Measurements from ENCODE around the gene KIR2DL1.
"Not testable (repeated sequence)": the region's sequence is repeated elsewhere in the genome, so short reads cannot be mapped to it uniquely, and the experiment has no call there.

The KIR2DL1 gene

GRCh38 chr19:54747614-54748322, 21.8 kb upstream of the KIR2DL1 start:
- DNase-seq (ENCODE audit: low read depth in 1 of 2, low spot score in 1 of 2), result peak; percentile 70 to 97
- H3K4me3 ChIP-seq (replicated peaks; ENCODE audit: insufficient read depth, low read length); H3K27me3 ChIP-seq (ENCODE audit: insufficient read depth, poor library complexity, severe bottlenecking): not testable (repeated sequence)
- TF ChIP-seq POLR2AphosphoS5 (IDR thresholded peaks at IDR 0.05; ENCODE audit: low read depth), result peak; percentile 68
- H3K27ac ChIP-seq (replicated peaks), result peak overlapping the region; percentile 94

DNA sequence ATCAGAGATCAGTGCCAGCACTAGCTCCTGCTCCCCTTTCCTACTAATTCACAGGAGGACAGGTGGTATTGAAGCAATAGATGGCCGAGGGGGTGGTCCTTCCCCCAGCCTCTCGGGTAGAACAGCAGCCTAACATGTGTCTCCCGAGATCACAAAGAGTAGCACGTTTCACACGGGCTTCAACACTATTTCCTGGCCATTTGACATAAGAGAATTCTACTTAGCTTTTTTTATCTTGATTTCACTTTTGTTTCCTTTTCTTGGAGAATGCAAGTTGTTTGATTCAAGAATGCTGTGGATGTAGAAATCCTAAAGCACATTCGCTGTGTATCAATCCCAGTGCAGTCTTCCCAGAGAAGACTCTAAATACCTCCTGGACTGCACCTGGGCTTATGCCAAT, 19.3 kb upstream of the KIR2DL1 start:
- DNase-seq (ENCODE audit: low read depth in 1 of 2, low spot score in 1 of 2); H3K27ac ChIP-seq (replicated peaks); H3K4me3 ChIP-seq (replicated peaks; ENCODE audit: insufficient read depth, low read length); H3K27me3 ChIP-seq (ENCODE audit: insufficient read depth, poor library complexity, severe bottlenecking): not testable (repeated sequence)

GRCh38 chr19:54756204-54757110, 13.1 kb upstream of the KIR2DL1 start:
- not testable (repeated sequence) for H3K27me3 ChIP-seq (ENCODE audit: insufficient read depth, poor library complexity, severe bottlenecking); DNase-seq (ENCODE audit: low read depth in 1 of 2, low spot score in 1 of 2); H3K27ac ChIP-seq (replicated peaks); H3K4me3 ChIP-seq (replicated peaks; ENCODE audit: insufficient read depth, low read length)

- H3K4me3 ChIP-seq (replicated peaks; ENCODE audit: insufficient read depth, low read length); DNase-seq (ENCODE audit: low read depth in 1 of 2, low spot score in 1 of 2); H3K27me3 ChIP-seq (ENCODE audit: insufficient read depth, poor library complexity, severe bottlenecking); H3K27ac ChIP-seq (replicated peaks): not testable (repeated sequence)
Observed at GRCh38 chr19:54758577-54758976, 11.0 kb upstream of the KIR2DL1 start.

DNA sequence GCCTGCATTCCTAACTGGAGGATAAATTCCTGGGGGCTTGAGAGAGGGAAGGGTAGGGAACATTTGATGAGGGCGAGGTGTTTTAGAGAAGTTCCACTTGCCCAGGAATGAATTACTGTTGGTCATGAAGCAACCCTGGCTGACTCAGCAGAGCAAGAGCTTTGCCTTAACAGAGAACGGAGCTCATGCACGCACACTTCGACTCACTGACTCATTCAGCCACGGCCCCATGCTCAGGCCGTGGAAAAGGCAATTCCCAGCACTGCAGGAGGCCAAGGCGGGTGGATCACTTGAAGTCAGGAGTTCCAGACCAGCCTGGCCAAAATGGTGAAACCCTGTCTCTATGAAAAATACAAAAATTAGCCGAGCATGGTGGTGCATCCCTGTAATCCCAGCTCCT, 5.4 kb upstream of the KIR2DL1 start:
- H3K27ac ChIP-seq (replicated peaks), result peak overlapping the region; percentile 65
- not testable (repeated sequence) for H3K4me3 ChIP-seq (replicated peaks; ENCODE audit: insufficient read depth, low read length); H3K27me3 ChIP-seq (ENCODE audit: insufficient read depth, poor library complexity, severe bottlenecking)
- peak; percentile 53 to 84 for DNase-seq (ENCODE audit: low read depth in 1 of 2, low spot score in 1 of 2)

DNA sequence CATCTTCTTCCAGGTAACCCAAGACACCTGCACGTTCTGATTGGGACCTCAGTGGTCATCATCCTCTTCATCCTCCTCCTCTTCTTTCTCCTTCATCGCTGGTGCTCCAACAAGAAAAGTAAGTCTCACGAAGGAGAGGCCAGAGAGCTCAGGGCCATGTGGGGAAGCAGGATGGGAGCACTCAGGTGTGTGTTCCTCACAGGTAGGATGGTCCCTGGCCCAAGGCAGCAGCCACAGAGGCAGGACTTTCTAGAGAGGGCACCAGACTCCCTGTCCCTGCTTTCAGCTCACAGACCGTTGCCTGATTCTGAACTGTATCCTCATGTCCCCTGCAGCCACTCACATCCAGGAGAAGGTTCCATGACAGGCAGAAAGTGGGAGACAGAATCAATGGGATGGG, 3.1 kb upstream of the KIR2DL1 start:
- not testable (repeated sequence) for H3K27ac ChIP-seq (replicated peaks); H3K4me3 ChIP-seq (replicated peaks; ENCODE audit: insufficient read depth, low read length); DNase-seq (ENCODE audit: low read depth in 1 of 2, low spot score in 1 of 2); H3K27me3 ChIP-seq (ENCODE audit: insufficient read depth, poor library complexity, severe bottlenecking)

GRCh38 chr19:54770511-54770910, 918 bp downstream of the KIR2DL1 start:
- H3K4me3 ChIP-seq (replicated peaks; ENCODE audit: insufficient read depth, low read length); H3K27ac ChIP-seq (replicated peaks); H3K27me3 ChIP-seq (ENCODE audit: insufficient read depth, poor library complexity, severe bottlenecking); DNase-seq (ENCODE audit: low read depth in 1 of 2, low spot score in 1 of 2): not testable (repeated sequence)

- not testable (repeated sequence) for H3K4me3 ChIP-seq (replicated peaks; ENCODE audit: insufficient read depth, low read length)
Observed at GRCh38 chr19:54771018-54771960, 1.7 kb downstream of the KIR2DL1 start.

DNA sequence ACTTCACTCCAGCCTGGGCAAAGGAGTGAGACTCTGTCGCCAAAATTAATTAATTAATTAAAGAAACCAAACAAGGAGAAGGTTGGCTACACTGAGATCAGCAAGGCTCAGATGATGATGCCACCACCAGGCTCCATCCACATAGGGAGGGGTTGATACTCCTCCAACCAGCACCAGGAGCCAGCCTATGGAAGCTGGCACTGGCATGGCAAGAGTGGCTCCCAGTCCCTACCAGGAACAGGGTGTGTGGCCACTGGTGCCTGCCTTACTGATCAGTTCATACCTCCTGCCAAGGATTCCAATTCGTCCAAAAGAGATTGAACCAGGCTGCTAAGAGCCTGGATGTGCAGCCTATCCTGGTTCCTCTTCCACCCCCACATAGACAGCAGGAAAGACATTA, 3.1 kb downstream of the KIR2DL1 start:
- H3K27me3 ChIP-seq (ENCODE audit: insufficient read depth, poor library complexity, severe bottlenecking); H3K27ac ChIP-seq (replicated peaks); DNase-seq (ENCODE audit: low read depth in 1 of 2, low spot score in 1 of 2); H3K4me3 ChIP-seq (replicated peaks; ENCODE audit: insufficient read depth, low read length): not testable (repeated sequence)

More at GRCh38 chr19:54771018-54771960, 1.7 kb downstream of the KIR2DL1 start:
- not testable (repeated sequence) for DNase-seq (ENCODE audit: low read depth in 1 of 2, low spot score in 1 of 2); H3K27me3 ChIP-seq (ENCODE audit: insufficient read depth, poor library complexity, severe bottlenecking); H3K27ac ChIP-seq (replicated peaks)

- H3K4me3 ChIP-seq (replicated peaks; ENCODE audit: insufficient read depth, low read length); H3K27ac ChIP-seq (replicated peaks); DNase-seq (ENCODE audit: low read depth in 1 of 2, low spot score in 1 of 2); H3K27me3 ChIP-seq (ENCODE audit: insufficient read depth, poor library complexity, severe bottlenecking): not testable (repeated sequence)
Observed at GRCh38 chr19:54775095-54775815, 5.7 kb downstream of the KIR2DL1 start.

GRCh38 chr19:54775830-54776229, 6.2 kb downstream of the KIR2DL1 start:
- not testable (repeated sequence) for H3K27ac ChIP-seq (replicated peaks); H3K27me3 ChIP-seq (ENCODE audit: insufficient read depth, poor library complexity, severe bottlenecking); DNase-seq (ENCODE audit: low read depth in 1 of 2, low spot score in 1 of 2); H3K4me3 ChIP-seq (replicated peaks; ENCODE audit: insufficient read depth, low read length)

DNA sequence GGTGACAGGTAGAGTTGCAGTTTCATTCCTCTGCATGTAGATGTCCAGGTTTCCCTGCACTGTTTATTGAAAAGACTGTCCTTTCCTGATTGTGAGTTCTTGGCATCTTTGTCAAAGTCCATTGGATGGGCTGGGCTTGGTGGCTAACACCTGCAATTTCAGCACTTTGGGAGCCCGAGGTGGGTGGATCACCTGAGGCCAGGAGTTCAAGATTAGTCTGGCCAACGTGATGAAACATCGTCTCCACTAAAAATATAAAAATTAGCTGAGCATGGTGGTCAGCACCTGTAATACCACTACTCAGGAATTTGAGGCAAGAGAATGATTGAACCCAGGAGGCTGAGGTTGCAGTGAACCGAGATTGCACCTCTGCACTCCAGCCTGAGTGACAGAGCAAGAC, 8.3 kb downstream of the KIR2DL1 start:
- H3K27me3 ChIP-seq (ENCODE audit: insufficient read depth, poor library complexity, severe bottlenecking); H3K27ac ChIP-seq (replicated peaks); H3K4me3 ChIP-seq (replicated peaks; ENCODE audit: insufficient read depth, low read length); DNase-seq (ENCODE audit: low read depth in 1 of 2, low spot score in 1 of 2): not testable (repeated sequence)

DNA sequence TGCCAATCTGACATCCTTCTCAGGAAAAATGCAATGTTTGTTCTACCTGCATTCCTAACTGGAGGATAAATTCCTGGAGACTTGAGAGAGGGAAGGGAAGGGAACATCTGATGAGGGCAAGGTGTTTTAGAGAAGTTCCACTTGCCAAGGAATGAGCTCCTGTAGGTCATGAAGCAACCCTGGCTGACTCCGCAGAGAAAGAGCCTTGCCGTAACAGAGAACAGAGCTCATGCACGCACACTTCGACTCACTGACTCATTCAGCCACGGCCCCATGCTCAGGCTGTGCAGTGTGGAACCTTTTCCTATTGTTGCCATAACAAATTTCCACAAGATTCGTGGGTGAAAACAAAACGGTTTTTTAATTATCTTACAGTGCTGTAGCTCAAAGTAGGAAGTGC, 9.3 kb downstream of the KIR2DL1 start:
- DNase-seq (ENCODE audit: low read depth in 1 of 2, low spot score in 1 of 2), result peak; percentile 41 to 64
- not testable (repeated sequence) for H3K27ac ChIP-seq (replicated peaks); H3K4me3 ChIP-seq (replicated peaks; ENCODE audit: insufficient read depth, low read length); H3K27me3 ChIP-seq (ENCODE audit: insufficient read depth, poor library complexity, severe bottlenecking)
